GM21723 (cell line): ENCODE data around the gene PHYHIPL.
A peak's percentile ranks its signal among the peaks of the same experiment; 100 is the strongest.

ENCODE experiments used
- ATAC-seq: cut with Tn5 transposase; IDR thresholded peaks from one replicate; pipeline ENCODE4 v1.9.1; 2021; ENCODE audit warnings: mild to moderate bottlenecking, moderate library complexity; ENCODE audit not compliant: unreplicated experiment

Gene PHYHIPL

DNA sequence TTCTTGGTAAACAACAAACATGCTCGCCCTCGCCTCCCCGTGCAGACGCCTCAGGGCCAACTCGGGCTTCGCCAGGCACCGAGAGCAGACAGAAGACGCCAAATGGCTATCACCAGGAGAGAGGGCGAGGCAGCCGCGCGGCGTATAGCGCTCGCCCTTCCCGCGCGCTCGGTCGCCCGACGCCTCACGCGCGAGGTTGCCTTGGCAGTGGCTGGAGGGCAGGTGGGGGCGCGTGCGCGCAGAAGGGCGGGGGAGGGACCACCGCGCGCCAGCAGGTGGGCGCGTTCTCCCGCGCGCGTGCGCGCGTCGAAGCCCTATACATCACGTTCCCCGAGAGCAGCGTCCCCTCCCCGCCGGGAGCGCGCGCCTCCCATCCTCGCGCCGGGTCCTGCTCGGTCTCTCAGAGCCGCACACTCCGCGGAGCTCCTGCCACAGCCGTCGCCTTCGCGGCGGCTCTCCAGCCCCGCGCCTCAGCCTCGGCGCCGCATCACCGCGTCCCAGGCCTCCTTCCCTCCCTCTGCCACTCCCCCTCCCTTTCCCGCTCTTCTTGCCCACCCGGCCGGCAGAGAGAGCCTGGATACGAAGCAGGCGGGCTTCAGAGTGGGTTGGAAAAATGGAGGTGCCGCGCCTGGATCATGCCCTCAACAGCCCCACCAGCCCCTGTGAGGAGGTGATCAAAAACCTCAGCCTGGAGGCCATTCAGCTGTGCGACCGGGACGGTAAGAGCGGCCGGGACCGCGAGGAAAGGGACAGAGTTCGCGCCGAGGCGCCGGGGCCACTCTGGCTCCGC, at the start of gene PHYHIPL:
TSS of gene PHYHIPL (plus strand) at position 403 of the 790 bp plus-strand sequence. CDS start at position 614, 211 bp downstream.
- no peak for ATAC-seq

DNA sequence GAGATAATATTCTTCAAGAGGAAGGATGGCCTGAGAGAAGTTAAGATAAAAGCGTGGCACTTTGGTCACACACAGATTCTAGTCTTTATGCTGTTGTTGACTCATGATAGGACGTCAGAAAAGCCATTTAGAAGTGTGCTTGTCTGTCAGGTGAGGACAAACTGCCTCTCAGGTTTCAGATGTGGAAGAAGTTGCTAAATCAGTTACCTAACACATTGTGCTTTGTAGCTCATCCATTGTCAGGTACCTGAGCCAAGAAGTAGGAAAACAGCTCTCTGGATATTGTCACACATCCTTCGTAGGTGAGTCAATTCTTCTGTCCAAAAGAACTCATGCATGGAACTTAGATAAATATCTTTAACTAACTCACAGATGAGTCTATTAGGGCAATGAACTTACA, 49.5 kb upstream of the PHYHIPL start:
- no peak for ATAC-seq

DNA sequence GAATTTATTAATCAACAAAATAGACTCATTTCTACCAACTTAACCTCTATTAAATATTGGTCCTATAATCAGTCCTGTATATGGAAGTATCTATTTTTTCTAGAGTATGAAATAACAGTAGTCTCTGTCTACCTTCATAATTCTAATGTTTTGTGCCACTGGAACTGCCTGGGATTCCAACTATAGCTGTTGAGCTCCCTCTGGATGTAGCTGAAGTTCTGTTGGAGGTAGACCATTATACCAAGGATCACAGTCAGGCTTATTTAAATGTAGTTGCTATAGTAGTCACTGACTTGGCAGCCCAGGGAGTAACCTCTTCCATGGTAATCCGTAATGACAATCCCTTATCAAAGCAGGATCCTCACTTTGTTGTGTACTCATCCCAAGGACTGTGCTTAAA, 48.5 kb upstream of the PHYHIPL start:
- ATAC-seq = no peak

DNA sequence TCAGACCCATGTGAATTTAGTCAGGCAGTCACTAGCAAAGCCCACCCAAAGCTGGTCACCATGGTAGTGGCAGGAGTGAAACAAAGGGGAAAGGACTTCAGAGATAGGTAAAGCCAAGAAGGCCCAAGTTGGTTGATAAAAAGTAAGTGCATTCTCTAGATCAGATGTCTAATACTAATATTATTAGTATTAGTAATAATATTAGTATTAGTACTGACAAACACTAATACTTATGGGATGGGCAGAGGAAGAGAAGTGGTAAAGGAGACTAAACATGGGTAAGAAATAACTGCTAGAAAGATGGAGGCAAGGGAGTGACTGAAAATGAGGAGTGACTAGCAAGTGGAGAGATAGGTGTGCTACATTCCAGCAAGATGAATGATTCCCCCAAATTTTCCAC, 46.6 kb upstream of the PHYHIPL start:
- no peak for ATAC-seq

DNA sequence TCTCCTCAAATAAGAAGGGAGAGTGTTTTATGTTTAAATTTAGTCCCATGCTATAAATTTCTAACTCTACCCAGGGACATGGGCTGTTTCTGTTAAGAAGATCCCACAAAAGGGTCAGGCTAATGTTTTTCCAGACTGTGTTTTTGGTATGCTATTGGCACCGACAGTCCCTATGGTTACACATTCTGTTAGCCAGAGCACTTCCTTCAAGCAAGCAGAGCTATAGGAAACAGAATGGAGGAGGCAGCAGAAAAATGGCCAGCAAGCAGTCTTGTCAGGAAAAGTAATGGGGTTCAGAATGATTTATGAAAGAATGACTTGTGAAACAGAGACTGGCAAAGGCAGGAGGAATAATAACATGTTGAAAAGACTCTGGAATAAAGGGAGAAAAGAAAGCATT, 44.8 kb upstream of the PHYHIPL start:
- ATAC-seq = no peak

DNA sequence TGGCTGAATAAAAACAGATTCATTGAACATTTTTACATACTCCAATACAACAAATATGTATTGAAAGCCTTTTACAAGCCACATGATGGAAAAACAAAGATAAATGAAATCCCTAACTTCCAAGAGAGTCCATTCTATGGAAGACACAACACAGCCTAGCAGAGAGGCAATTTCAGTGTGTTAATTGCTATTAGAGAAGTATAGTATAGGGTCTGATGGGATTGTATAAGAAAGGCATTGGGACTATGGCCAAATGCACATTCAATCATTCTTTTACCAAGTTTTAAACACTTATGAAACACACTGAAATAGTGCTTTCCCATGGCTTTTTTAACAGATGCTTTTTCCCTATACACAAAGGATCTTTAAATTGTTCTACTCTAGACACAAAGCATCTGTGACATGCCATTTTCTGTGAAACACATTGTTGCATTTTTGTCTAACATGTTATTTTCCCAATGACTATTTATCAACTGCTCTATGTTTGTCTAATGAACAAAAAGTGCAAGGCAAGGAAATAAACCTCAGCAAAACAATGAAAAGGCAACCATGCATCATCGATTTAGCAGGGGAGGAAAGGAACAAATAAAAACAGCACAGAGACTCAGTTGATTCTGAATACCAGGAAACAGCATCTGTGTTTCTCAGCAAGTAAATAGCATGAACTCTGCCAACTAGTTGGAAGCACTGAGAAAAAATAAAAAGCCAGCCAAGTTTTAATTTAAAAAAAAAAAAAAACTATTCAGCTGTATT, 42.4 kb upstream of the PHYHIPL start:
- no peak for ATAC-seq

DNA sequence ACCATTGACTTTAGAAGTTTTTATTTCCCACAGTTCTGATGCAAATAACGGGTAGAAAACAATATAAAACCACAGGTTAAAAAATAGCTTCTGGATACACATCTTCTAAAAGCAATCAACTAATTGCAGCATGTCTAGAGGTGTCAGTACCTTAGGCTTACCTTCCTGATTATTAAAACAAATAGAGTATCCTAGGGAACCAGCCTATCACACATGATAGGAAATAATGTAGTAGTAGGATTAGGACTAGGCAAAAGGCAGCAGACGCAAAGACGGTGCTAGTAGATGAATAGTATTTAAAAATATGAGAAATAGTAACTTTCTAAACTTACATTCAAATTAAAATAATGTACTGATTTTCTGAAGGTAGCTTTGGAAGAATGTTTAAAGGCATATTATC, 41.7 kb upstream of the PHYHIPL start:
- no peak for ATAC-seq

DNA sequence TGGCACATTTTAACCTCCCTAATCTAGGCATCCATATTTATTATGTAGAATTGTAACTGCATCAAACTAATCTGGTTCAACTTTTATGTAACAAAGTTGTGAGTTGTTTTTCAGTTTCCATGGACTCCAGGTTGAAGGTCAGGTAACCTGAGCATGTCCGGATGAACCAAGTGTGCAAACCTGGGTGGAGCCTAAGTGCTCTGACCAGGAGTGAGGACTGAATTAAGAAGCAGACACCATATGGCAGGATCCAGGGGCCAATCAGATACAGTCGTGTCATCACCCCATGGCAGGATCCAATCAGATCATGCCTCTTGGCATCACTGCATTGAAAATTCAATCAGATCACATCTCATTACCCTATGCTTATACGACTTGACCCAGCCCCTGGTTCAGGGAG, 41.2 kb upstream of the PHYHIPL start:
- ATAC-seq = no peak

DNA sequence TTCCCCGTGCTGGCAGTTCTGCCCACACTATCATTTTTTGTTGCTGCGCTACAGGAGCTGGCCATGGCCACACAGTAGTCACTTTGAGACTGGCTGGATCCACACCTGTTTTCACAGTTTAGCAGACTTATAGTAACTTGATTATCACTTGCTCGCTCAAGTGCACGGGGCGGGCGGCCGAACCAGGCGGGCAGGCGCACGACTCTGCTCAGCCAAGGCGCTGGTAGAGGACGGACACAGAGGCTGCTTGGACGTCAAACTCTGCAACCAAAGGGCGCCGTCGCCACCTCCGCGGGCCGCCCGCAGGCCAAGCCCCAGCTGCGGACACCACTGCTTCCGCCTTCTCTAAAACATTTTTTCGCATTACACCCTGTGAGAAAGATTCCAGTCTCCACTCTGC, 38.4 kb upstream of the PHYHIPL start:
- ATAC-seq = no peak

DNA sequence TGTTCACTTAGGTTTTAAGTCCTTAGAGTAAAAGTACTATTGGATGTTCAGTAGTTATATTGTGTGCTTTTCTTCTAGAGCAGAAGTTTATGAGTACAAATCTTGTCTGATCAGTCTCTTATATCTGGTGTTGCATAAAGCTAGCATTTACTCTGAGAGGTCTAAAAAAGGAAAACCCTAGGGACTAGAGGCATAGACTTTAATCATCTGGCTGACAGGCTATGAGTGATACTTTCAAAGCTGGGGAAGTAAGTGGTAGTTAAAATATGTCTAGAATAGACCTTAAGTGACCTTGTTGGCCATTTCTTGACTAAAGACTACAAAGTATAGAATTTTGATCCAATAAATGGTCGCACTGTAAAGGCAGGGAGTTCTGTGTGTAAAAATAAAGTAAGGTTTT, 32.9 kb upstream of the PHYHIPL start:
- no peak for ATAC-seq

DNA sequence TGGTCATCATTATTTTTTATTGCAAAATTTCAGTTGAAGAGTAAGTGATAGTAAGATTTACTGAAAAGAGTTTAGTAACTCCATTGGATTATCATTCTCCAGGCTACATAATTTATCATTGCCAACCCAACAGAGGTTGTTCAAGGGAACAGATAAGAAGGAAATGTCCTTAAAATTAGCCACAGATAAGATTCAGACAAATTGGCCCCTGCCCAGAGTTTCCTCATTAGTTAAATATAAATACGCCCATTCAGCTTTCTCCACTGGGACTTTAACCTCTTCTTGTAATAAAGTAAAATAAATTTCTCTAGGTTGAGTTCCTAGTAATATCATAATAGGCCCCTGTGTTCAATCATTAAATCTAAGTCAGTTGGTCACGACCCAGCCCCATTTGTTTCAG, 27.7 kb upstream of the PHYHIPL start:
- ATAC-seq = no peak

DNA sequence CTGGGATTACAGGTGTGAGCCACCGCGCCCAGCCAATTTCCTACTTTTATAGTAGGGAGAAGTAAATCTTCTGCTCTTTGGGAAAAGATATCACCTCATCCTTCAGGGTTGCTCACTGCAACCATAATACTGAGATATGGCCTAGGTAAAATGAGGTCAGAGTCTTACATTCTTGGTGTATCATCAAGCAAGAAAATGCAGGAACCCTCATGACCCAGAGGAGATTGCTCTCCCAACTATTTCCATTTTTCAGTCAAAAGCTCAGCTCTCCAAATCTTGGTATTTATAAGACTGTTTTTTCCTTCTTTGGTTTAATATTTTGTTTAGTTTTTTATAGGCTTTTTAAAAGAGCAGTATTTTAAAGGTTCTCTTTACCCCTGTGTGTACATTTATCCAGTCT, 20.9 kb upstream of the PHYHIPL start:
- no peak for ATAC-seq

DNA sequence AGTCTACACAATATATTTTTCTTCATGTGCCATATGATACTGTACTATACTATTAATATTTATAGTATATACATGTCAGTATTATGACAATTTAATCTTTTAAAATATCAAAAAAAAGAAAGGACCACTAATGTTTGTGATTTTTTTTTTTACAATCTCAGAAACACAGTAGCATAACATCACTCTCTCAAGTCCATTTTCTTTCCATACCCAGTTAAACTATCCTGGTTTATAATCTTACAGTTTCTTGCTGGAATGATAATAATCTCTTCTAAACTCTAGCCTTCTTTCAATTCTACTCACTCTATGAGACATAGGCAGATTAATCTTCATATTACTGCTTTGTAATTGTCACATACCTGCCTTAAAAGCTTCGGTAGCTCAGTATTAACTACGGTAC, 8.9 kb upstream of the PHYHIPL start:
- ATAC-seq = no peak

DNA sequence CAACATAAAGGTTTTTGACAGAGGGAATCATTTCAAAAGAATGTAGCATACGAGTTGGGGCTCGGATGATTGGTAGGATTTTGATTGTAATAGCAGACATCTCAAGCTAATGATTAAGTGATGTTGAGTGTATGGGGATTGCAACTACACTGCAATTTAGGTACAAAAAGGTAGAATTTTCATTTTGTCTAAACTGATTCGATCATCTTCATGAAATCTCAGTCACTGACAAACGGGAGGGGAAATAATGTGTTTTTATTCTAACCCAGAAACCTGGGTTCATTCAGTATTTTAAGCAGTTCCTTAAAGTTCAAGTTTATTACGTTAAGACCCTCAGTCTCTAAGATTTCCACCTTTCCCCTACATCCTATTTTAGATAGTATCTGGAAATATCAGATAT, 3.9 kb upstream of the PHYHIPL start:
- ATAC-seq = no peak

DNA sequence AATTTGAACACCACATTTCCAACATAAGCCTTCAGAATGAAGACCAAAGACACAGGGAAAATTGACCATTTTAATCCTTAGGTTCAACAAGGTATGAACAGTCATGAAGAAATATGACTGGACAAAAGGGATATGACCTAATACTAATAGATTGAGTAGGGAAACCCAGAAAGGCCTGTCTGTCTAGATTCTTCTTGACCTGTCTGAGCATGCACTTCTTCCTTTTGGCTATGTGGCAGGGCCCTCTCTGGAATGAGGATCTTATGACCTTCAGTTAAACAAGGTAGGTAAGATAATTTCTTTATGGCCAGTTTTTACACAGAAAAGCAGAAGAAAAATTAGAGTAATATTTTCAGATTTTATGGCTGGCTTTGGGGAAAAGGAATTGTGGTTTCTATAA, 3.0 kb upstream of the PHYHIPL start:
- no peak for ATAC-seq

DNA sequence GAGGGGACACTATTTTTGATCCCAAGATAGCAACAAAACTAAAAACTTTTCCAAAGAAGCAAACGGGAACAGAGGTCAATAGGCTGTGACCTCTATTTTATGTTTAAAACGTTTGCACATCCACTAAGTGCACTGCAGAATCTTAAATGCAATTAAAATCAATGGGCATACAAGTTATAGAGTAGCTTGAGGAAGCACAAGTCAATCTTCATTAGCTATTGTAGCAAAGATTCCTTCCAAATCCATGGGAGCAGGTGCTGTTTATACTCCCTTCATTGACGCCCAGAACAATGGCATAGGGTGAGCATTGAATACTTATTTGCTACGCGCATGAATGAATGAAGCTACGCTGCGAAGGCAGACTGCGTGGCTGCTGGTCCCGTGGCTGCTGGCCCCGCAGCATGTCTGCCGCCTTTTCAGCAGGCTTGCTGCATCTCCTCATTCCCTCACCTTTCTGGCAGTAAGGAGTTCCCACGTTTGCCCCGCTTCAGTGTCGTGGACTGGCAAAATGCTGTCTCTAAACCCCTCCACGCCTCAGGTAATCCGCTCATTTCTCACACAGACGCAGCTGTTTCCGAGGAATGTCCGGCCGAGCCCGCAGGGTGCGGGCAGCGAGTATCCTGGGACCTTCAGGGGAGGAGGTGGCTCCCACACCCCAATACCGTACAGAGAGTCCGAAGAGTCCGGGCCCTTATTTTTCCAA, 754 bp upstream of the PHYHIPL start:
- ATAC-seq = no peak

DNA sequence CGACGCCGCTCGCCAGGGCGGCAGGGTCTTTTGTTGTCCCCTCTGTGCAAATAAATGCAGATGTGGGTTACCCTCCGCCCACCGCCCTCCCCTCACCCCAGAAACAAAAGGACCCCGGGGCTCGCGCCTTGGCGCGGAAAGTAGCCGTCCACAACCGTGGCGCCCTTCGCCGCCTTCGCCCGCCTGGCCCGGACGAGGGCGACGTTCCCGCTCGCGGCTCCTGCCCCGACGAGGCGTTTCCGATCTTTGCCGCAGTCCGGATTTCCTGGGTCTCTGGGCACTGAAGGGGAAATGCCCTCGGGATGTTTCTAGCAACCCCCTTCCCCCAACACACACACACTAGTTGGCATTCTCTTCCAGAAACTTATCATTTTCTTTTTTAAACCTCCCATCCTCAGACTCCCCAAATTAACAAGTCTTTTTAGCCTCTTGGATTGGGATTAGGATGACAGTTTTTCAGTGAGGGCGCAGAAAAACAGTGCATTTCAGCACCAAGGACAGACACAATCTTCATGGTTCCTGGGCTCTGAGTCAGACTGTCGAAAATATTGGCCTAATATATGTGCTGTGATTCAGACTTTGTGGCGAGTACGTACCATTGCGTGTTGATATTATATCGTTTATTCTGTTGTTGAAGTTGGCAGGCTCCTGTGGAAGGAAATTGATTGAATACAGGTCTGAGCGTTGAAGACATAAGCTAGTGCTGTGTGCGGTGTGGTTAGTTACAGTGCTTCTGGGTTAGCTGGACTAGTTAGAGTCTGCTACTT, 771 bp downstream of the PHYHIPL start:
- no peak for ATAC-seq

DNA sequence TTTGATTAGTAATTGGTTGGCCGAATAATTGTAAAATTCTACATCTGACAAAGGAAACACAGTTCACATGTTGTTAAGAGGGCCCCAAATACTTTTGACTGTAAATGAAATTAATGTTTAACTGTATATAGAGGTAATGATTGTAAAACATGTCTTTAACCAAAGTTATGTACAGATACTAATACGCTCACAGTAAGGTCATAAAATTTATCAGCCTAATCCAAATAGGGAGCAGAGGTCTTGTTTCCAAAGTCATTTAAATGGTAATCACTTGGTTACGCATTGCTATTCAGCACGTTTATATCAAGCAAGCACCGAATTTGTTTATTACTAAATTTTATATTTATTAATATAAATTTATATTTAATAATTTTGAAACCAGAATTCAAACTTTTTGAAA, 1.4 kb downstream of the PHYHIPL start:
- no peak for ATAC-seq

DNA sequence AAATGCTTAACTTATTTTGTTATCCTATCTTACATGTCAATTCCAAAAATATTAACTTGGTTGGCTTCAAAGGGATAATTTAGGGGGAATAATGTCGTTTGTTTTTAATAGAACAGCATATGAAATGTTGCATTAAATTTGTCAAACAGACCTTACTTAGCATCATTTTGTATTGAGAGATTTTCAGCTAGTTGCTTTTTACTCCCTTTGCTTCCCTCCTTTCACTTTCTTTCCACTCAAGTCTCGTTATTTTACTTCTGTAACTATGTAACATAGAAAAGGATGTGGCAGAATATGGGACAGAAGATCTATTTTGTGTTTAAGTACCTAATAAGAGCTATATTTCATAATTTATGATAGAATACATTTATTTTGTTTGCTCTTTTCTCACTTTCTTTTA, 2.6 kb downstream of the PHYHIPL start:
- ATAC-seq = no peak

DNA sequence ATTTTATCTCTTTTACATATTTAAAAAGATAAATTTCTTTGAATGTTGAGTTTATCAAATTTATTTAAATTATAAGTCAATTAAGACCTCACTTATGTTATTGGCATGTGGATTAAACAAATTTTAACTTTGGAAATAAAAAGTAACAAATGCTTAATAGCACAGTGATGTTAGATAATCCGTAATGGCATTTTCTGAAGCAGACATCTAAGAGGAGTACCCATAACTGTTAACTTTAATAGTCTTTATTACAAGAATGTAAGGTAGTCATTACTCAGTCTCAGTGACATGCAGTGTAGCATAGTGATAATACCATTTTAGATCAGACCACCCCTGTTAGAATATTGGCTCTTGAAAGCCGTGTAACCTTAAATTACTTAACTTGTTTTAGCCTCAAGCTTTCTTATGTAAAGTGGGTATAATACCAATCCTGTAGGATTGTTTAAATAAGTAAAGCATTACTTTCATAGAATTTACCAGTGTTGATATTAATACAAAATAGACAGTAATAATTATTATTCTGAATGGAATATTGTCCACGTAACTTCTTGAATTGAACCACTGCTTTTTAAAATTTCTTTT, 4.3 kb downstream of the PHYHIPL start:
- ATAC-seq = no peak

DNA sequence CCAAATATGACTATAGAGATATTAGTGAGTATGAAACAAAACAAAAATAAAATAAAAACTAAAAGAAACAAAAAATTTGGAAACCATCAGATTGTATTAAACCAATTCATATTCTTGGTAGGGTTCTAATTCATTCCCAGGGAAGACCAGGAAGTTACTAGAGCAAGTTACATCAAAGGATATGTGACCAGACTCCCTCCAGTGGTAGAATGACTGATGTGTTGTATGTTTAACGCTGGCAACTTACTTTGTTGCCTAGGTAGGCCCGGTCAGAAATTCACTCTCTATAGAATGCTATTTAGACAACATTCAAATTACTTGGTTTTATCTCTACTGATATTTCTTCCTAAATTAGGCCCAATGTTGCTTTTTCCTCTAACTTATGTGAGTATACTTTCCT, 5.2 kb downstream of the PHYHIPL start:
- peak; percentile 87 for ATAC-seq
